GM21619 (cell line): Measurements from ENCODE around the gene CBARP.

ENCODE experiments used
- ATAC-seq: cut with Tn5 transposase; IDR thresholded peaks from one replicate; pipeline ENCODE4 v1.9.1; 2021; ENCODE audit not compliant: unreplicated experiment

The CBARP gene

DNA sequence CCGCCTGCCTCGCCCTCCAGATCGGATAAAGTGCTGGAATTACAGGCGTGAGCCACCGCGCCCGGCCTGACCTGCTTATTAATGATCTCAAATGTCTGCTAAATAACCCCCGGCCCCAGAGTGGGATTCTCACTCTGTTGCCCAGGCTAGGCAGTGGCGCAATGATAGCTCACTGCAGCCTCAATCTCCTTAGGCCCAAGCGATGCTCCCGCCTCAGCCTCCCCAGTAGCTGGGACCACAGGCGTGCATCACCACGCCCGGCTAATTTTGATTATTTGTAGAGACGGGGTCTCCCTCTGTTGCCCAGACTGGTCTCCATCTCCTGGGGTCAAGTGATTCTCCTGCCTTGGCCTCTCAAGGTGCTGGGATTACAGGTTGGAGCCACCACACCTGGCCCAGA, 3.1 kb upstream of the CBARP start:
- no peak for ATAC-seq

DNA sequence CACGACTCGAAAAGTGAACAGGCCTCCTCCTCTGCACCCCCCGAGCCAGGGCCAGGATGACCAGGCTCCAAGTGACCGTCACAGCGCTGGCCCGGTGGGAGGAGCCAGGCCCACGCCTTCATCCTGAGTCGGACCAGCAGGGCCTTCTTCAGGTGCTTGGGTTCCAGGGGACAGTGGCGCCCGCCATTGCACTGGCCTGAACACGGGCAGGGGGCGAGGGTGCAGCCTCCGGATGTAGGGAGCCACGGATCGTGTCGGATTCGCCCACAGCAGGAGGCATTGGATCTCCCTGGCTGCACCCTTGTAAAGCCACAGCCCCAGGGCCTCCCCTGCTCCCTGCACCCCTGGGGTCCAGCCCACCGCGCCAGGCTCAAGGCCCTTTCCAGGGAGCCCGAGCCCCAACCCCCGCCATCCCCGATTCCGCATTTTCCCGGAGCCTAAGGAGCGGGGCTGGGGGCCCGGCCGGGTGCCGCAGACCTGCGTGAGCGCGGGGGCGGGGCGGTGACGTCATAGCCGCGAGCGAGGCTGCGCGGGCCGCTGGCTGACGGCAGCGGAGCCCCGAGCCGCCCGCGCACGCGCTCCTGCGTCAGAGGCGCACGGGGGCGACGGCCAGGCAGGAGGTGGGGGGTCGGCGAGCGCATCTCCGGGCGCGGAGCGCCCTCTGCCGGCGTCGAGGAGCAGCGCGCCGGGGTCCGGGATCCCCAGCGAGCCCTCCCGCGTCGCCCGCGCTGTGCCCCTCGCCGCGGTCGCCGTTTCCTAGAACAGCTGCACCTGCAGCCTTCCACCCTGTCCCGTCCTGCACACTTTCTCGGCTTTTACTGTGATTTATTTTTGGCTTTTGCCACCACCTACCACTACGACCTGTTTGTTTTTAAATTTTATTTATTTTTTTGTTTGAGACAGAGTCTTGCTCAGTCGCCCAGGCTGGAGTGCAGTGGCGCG, 2.3 kb upstream of the CBARP start:
- ATAC-seq: peak; percentile 30

DNA sequence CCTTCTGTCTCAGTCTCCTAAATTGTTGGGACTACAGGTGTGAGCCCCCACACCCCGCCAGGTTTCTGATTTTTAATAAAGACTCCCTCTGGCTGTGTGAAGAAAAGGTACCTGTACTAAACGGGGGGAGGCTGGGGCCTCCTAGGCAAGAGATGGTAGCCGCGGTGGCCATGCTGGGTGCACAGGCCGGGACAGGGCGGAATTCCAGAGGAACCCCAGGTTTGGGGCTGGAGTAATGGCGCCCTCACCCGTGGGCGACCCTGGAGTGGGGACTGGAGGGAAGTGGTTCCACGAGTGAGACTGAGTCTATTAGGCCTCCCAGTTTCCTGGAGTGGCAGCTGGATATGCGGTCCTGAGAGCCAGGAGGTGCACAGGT, 1.6 kb upstream of the CBARP start:
- no peak for ATAC-seq

DNA sequence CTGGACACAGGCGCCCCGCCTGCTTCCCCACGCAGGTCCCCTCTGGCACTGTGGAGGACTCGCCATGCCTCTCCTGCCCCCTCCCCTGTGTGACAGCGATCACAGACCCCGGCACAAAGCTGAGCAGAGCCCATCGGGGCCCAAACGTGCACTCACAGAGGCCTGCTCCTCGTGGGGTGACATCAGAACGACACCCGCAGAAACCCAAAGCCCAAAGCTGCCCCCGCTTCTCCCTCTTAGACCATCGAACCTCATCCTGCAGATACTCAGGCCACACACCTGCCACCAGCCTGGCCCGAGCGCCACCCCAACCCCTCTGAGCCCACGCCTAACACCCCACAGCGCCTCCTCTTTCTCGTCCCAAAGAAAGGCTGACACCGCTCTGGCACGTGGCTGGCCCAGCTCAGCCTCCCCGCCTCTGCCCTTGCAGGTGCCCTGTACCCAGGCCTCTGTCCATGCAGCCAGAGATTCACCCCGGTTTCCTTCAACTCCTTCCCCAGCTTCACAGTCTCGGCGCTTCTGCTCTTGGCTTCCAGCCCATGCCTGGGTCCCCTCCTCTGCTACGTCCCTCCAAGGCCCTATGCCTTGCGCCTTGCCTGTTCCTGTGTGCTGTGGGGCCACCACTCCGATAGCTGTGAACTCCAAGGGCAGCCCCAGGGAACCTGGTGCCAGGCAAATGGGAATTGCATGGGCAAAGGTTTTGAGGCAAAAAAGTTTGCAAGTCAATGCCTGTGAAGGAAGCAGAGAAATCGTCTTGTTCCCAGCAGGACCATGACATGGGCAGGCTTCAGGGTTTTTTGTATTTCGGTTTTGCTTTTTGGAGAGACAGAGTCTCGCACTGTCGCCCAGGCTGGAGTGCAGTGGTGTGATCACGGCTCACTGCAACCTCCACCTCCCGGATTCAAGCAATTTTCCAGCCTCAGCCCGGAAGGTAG, 831 bp upstream of the CBARP start:
- ATAC-seq: no peak

DNA sequence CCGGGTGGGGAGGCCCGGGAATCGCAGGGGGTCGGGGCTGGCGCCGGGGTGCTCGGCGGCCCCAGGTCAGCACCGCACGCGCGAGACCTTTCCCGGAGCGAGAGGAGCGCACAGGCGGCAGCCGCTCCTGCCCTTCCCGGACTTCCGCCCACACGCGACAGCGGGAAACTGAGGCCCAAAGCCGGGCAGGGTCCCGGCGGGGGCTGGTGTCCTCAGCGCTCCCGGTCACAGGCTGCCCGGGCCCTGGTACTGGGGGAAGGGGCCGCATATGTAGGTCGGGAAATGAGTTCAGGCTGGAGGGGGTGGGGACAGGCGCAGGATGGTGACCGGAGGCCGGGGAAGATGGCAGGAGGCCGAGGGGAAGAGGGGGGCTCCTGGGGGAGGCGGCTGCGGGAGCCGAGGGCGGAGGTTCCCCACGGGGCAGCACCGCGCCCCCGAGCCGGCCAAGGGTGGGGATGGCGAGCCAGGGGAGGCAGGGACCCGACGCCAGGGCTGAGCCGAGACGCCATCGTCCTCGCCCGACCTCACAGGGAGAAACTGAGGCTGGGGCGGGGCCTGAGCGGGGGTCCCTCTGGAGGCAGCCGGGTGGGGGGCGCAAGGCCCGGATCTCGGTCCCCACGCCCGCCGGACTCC, 662 bp downstream of the CBARP start:
- ATAC-seq: no peak

DNA sequence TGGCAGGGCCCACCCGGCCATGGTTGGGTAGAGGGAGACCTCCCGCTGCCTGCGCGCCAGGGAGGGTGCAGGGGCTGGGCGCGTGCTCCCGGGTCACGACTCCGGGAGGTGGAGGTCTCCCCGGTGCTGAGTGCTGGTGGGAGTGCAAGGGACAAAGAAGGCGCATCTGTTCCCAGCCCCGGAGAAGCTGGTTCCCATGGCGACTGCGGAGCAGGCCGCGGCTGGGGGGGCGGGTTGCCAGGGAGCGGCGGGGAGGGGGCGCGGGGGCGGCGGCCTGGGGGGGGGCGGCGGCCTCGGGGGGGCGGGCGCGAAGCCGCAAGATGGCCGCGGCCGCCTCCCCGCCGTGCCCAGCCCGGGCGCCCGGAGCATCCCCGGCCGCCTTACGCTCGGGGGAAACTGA, 1.2 kb downstream of the CBARP start:
- no peak for ATAC-seq

DNA sequence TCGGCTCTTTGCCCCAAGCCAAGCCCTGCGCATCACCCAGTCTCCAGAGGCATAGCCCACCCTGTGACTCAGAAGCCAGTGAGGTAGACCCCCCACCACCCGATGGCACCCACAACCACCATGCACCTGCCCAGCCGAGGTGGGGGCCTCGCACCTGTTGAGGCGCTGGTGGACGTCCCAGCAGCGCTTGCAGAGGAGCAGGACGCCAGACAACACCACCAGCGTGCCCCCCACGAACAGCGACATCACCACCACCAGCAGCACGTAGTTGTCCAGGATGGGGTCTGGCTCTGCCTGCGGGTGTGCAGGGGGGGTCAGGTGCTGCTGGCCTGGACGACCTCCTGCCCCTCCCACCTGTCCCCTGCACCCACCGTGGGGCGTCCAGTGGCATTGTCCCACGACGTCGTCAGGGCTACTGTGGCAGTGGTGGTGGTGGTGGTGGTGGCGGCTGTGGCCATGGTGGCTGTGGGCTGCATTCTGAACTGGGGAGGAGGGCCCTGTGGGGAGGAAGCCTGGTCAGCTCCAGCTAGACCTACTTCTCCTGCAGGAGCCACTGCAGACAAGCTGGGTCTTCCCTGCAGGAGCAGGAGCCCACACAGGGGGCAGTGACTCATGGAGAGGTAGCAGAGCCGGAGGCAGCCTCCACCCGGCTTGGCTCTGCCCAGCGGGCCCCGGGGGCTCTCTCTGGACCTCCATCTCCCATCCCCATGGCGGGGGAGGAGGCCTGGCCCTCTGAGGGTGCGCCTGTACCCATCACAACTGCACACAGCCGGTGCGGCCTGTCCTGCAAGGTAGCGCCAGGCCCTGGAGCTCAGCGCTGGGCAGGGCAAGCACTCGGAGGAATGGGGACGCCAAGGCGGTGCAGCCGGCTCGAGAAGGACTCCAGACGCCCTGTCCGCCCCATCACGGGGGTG, 1.9 kb downstream of the CBARP start:
- no peak for ATAC-seq

DNA sequence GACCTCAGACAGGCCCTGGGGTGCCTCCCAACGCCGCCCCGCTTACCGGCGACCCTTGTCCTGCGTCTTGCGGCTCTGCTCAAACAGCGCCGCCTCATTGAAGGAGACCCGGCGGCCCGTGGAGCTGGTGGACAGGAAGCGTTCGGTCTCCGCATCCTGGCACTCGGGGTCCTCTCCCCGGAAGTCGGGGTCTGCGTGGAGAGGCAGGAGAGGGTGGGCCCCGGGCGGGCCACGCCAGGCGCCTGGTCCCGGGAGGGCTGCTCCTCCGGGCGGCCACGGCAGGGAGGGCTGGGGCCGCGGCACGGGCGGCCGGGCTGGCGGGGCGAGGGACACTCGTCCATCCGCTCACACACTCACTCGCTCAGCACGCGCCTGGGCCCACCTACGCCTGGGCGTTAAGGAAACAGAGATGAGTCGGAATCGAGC, 2.8 kb downstream of the CBARP start:
- no peak for ATAC-seq

DNA sequence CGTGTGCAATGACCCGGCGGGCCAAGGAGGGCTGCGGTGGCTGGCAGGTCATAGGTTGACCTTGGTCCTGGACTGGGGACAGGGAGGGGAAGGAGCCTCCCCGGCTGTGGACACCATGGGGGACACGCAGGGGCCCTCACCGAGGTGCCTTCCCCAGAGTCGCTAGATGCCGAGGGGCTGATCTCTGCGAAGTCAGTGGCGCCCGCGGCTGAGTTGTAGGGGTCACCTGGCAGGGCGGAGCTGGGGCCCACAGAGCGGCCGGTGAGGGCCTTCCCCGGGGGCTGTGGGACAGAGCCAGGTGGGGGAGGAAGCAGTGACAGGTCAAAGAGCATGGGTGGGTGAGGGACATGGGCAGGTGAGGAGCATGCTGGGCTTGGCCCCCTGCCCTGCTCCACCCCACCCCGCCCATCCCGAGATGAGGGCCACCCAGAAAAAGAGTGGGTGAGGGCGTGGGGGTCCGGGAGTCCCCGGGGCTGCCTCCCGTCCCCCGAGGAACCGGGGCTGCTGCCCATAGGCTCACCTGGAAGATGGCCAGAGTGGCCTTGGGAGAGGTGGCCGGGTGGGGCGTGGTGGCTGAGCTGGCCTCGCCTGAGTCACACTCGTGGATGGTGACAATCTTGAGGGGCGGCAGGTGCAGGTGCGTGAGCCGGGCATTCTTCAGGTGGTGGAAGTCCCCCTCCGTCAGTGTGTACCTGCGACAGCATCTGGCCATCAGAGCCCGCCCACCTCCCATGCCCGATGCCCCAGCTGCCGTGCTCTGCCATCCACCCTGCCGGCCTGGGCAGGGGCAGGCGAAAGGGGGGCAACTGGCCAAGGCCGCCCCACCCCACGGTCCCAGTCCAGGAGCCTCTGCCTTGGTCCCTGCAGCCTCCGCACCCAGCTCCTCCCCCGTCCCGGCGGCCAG, 3.5 kb downstream of the CBARP start:
- ATAC-seq: no peak

DNA sequence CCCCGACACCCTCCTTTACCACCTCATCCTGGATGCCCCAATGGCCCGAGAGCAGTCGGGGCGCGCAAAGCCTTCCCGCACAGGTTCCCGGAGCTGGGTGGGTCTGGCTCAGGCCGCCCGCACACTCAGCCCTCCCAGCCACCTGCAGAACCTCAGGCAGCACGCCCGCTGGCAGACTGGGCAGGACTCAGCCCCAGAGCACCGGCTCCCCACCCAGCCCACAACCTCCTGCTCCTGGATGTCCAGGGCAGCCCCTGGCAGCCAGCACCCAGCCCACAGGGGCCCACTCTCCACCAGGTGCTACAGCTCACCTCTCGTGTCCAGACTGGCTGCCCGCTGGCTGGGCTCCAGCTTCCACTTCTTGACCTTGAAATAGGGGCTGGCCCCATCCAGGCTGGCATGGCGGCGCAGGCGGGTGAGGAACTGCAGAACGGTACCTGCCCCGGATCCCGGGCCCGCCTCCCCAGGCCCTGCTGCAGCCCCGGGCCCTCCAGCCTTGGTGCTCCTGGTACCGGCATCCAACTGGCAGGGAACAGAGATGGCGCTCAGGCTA, 4.6 kb downstream of the CBARP start:
- no peak for ATAC-seq

DNA sequence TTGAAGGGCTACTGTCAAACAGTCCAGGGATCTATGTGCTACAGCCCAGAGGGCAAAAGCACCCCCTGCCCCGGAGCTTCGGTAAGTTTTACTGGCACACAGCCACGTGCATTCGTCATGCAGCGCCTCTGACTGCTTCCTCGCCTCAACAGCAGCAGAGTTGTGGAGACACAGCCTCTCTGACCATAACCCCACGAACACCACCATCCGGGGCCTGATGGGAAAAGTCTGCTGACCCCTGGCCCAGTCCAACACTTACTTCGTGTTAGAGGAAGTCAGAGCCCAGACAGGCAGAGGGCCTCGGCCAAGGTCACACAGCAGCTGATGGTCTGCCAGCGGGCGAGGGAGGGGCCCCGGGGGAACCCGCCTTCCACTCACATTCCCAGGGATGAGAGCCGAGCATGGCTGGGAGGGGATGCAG, 5.1 kb downstream of the CBARP start:
- ATAC-seq: no peak

DNA sequence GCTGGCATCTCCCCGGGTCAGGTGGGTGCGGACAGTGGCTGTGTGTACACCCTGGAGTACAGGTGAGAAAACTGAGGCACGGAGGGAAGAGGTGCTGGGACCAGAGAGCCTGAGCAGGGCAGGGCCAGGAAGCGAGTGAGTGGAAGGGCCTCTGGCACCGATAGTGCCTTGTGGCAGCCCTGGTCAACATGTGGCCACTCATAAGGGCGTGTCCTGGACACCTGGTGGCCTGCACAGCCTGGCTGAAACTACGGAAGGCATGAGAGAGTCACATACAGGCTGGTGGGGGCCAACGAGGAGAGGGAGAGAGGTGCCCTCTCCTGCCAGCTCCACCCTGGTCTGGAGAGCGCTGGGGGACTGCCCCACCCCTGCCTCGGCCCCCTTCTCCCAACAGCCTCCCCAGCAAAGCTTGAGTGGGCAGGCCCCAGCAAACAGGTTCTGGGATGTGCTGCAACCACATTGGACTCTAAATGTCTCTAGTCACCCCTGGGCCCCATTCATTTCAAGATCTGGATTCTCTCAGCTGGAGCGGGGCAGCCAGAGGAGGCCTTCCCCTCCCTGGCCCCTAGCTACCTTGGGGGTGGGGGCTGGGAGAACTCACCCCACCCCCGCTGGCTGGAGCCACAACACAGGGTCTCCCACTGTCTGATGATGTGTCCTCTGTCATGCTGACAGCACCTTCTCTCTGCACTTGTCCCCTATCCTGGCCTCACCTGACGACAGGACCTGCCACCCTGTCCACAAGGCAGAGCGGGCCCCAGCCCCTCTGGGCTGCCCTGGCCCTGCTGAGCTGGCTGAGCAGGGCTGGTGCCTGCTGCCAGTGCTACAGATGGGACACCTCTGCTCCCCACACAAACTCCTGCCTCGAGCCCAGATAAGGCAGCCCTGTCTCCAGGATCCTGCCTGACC, 5.8 kb downstream of the CBARP start:
- ATAC-seq: no peak

DNA sequence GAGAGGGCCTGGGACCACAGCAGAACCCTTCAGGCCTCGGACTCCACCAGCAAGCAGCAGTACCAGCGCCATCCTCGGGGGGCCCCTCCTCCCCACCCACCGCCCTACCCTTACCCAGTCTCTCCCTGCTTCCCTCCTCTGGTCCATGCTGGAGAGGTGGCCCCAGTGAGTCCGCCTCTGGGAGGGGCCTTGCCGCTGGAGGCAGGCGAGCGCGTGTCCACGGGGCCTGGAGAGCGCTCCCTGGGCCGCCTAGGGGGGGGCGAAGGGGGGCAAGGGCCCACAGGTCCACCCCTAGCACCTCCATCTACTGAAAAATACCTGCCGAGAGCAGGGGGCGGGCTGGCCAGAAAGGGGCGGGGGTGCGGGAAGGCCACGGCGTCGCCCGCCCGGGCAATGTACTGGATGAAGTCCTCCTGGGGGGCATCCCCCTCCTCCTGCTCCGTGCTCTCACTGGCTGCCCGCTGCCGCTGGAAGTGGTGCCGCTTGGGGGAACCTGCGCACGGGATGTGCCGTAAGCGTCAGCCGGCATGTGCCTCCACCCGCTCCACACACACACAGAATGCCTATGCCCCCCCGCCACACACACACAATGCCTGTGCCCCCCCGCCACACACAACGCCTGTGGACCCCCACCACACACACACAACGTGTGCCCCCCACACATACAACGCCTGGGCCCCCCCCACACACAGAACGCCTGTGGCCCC, 6.9 kb downstream of the CBARP start:
- no peak for ATAC-seq

DNA sequence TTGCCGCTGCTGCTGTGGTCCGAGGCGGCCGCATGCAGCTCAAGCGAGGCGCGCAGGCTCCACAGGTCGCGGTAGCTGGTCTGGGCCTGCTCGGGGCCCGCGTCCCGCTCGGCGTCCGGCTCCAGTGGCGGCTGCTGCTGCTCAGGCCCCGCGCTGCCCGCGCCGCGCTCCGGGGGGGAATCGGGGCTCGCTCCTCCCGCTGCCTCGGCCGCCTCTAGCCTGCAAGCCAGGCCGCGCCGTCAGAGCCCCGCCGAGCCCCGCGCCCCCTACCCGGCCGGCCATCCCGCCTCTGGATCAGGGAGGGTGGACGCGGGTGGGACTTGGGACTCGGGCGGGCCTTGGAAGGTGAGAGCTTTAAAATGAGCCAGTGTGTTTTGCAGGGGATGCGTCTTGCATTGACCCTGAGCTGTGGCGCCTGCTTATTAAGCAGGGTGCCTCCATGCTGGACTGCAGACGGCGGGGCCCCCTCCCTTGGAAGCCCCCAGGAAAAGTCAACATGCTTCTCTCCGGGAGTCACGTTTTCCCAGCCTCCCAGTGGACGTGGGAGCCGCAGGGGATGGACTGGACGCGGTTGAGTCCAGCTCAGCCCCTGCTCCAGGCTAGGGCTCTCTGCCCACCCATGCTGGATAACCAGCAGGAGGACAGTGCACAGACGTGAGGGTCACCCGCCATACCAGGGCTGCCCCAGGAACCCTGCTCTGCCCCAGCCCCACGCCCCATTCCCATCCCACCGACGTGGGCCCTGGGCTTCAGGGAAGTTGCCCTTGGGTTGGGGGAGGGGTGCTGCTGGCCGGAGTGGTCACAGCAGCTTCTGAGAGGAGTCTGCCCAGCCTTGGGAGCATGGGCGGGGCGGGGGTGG, 7.7 kb downstream of the CBARP start:
- ATAC-seq: no peak

DNA sequence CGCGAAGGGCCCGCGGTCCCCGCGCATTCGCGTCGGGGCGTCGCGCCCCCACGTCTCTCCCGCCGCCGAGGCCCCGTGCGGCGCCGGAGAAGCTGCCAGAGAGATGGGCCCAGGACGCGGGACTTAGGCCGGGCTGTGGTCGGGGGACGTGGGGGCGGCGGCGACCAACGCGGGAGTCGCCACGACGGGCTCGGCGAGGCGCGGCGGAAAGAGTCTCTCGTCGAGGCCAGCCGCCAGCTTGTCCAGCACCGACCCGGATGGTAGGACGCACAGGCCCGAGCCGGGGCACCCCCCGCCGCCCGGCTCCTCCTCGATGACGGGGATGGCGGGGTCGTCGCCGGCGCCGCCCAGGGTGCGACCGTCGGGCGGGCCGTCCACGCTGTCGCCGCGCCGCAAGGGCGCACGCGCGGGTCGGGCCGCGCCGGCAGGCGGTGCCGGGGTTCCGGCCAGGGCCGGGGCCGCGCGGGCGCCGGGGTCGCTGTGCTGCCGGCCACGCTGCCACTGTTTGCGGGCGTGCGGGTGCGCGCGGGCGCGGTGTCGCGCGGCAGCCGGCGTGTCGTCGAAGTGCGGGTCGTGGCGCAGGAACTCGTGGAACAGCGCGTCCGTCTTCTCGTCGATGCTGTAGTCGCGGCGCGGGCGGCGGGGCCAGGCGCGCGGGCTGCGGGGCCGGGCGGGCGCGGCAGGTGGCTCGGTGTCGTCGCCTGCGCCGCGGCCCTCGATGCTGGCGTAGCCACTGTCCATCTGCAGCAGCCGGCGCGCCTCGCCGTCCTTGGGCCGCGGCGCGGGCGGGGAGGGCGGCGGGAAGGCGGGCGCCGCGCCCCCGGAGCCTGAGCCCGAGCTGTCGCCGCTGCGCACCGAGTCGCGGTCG, 8.5 kb downstream of the CBARP start:
- no peak for ATAC-seq
